ENCODE measurements around the gene LZTR1. TPM values are rescaled to one million over a fixed set of nuclear protein-coding genes. Genes with fewer than 3 reads are reported as not detected.
A peak's percentile ranks its signal among the peaks of the same experiment; 100 is the strongest.

The LZTR1 gene
- total and polyA plus RNA-seq, 2 of the 4 experiments (the other 2 are of a cell fraction), result 22.8 to 41.3 TPM

GRCh38 chr22:20953668-20954500, 28.2 kb upstream of the LZTR1 start:
- WGBS, 2 experiments (ENCODE audit: extremely low coverage in 2 of 2, insufficient read length in 1 of 2), result 100% methylated on average over 1 of the region's 8 CpGs; no CpG with 5 or more reads in 1 of the 2 experiments
- Histone ChIP-seq H2BK20ac (ENCODE audit: low read depth, low read length) (no peak overlapping the region), H3K9ac (ENCODE audit: low read depth, low read length) (no peak overlapping the region), H4K91ac (ENCODE audit: insufficient read depth, low read depth, low read length) (0 out of 2 replicates have a peak overlapping the region, but pooled peaks have one; percentile 36), H3K4me1 (ENCODE audit: control insufficient read depth, insufficient read depth, low read length) (peaks cover 6% of the 10 kb centered on the region; the same call in 1 of the 2 replicates), H4K20me1 (ENCODE audit: insufficient read depth, low read length) (peaks cover 56% of the 10 kb centered on the region), H2AK5ac (ENCODE audit: low read depth, low read length) (no peak overlapping the region), H3K18ac (ENCODE audit: low read depth, low read length) (no peak overlapping the region), H2BK15ac (ENCODE audit: low read depth, low read length) (no peak overlapping the region), H2BK5ac (ENCODE audit: low read depth, low read length, poor library complexity, severe bottlenecking) (no peak overlapping the region), H2AK9ac (replicated peaks; ENCODE audit: low read depth, low read length, poor library complexity) (no peak overlapping the region), H2BK120ac (ENCODE audit: low read depth, low read length) (no peak overlapping the region), H2AFZ (replicated peaks; ENCODE audit: low read length, poor library complexity) (no peak overlapping the region), H3K14ac (replicated peaks; ENCODE audit: low read depth, low read length) (no peak overlapping the region), H3K9me1 (ENCODE audit: insufficient read depth, low read length) (peaks cover 22% of the 10 kb centered on the region), H3K79me1 (ENCODE audit: low read depth in 1 of 2, low read length in 2 of 2) (peaks cover 27 to 72% of the 10 kb centered on the region in 2 experiments), H3K4ac (ENCODE audit: low read depth, low read length) (peak overlapping the region; percentile 41; the same call in 1 of the 2 replicates), H3K4me2 (ENCODE audit: low read depth, low read length) (no peak overlapping the region), H3K36me3 (ENCODE audit: control insufficient read depth, insufficient read depth, low read length) (peaks cover 39% of the 10 kb centered on the region), H4K5ac (ENCODE audit: low read depth, low read length) (no peak overlapping the region), H3K27ac (ENCODE audit: insufficient read depth, low read length) (peak overlapping the region; percentile 50; the same call in 1 of the 2 replicates), H3K9me3 (ENCODE audit: control insufficient read depth, insufficient read depth, low read length) (no peaks in the 10 kb centered on the region), H3K27me3 (ENCODE audit: control insufficient read depth, insufficient read depth, low read length) (no peaks in the 10 kb centered on the region), H3K56ac (ENCODE audit: extremely low read depth, insufficient read depth, low read length) (no peak overlapping the region), H4K8ac (ENCODE audit: low read depth in 2 of 2, low read length in 2 of 2) (no peak overlapping the region), H3K23ac (ENCODE audit: low read depth, low read length) (no peak overlapping the region), H3K4me3 (ENCODE audit: insufficient read depth, low read depth, low read length) (no peak overlapping the region)
- in situ Hi-C loops (cut with MboI; ENCODE audit: low sequenced_read_pairs) (no loop called here), intact Hi-C loops (cut with micrococcal nuclease) (loop anchor here (10.0 kb wide), 2 partner anchors 69 to 149 kb away; no protein-coding TSS in a partner anchor), dilution Hi-C loops (cut with HindIII; ENCODE audit: low sequenced_read_pairs, unreplicated experiment) (no loop called here)
- POLR2A ChIA-PET (ENCODE audit: unreplicated experiment), result no interaction called here
- CTCF ChIA-PET, result interaction anchor here (0.5 kb wide), 1 partner anchor 9 kb away, joined by 5 read pairs; no protein-coding TSS in a partner anchor
- ATAC-seq (ENCODE audit: low read depth) (no peak), DNase-seq (peak; percentile 47)
- TF ChIP-seq CEBPB (IDR thresholded peaks at IDR 0.05; ENCODE audit: low read depth, low read length) (peak; percentile 84), RAD21 (IDR thresholded peaks at IDR 0.05; ENCODE audit: low read length) (no peak)
- no TSS peak for BruUV-seq (replicated peaks)
